Measurements from ENCODE around the gene ENOX1. TPM values are rescaled to one million over a fixed set of nuclear protein-coding genes. Genes with fewer than 3 reads are reported as not detected.

The ENOX1 gene
- total and polyA plus RNA-seq, 2 of the 13 experiments (the other 11 are each of a cell fraction or from before 2014, with no cell fraction given) = not detected

GRCh38 chr13:43167731-43168130 lies 619.0 kb downstream of the ENOX1 start (continued):
- TF ChIP-seq ZNF609 (CRISPR knock-in tag; IDR thresholded peaks at IDR 0.05; ENCODE audit: borderline replicate concordance) = no peak
- TF ChIP-seq GZF1 (CRISPR knock-in tag; IDR thresholded peaks at IDR 0.05) = no peak
- TF ChIP-seq ZNF317 (CRISPR knock-in tag; IDR thresholded peaks at IDR 0.05) = no peak
- TF ChIP-seq SIN3B (IDR thresholded peaks at IDR 0.05; ENCODE audit: low read length) = no peak
- TF ChIP-seq ZNF678 (CRISPR knock-in tag; IDR thresholded peaks at IDR 0.05) = no peak
- TF ChIP-seq NAIF1 (CRISPR knock-in tag; IDR thresholded peaks at IDR 0.05; ENCODE audit: borderline replicate concordance) = no peak

- no peaks in the 10 kb centered on the region for H3K36me3 ChIP-seq (replicated peaks in 1 of 2; ENCODE audit: control insufficient read depth in 1 of 2, insufficient read depth in 2 of 2, low read length in 2 of 2)
- ChIA-PET POLR2A (no interaction called here), CTCF (ENCODE audit: low intra/inter-chr PET ratio, low total read pairs) (no interaction called here)
- no peak for DNase-seq (ENCODE audit: low spot score)
- no peaks in the 10 kb centered on the region for H3K27me3 ChIP-seq (ENCODE audit: control insufficient read depth in 1 of 2, insufficient read depth in 2 of 2, low read length in 2 of 2)
- FAIRE-seq = no peak
- H3K4me1 ChIP-seq (ENCODE audit: insufficient read depth, low read length) = no peaks in the 10 kb centered on the region
- H2AFZ ChIP-seq (ENCODE audit: low read length) = no peak overlapping the region
- 22% methylated on average over 6 of the region's 6 CpGs for WGBS (ENCODE audit: low lambda C conversion rate)
- no peak overlapping the region for H3K4me3 ChIP-seq (replicated peaks in 1 of 3; ENCODE audit: insufficient read depth in 1 of 3, low read depth in 2 of 3, low read length in 3 of 3)
- in situ Hi-C loops (cut with HindIII; ENCODE audit: extremely low pct_ligation_motif_present, low pct_unique_long_range_greater_than_20kb) = no loop called here
- no peaks in the 10 kb centered on the region for H3K9me3 ChIP-seq (ENCODE audit: low read length)
- H3K4me2 ChIP-seq (ENCODE audit: low read depth, low read length) = no peak overlapping the region
- BruUV-seq (replicated peaks) = no TSS peak
- H3K9ac ChIP-seq (ENCODE audit: insufficient read depth, low read depth, low read length) = no peak overlapping the region
- no peak for ATAC-seq
- H4K20me1 ChIP-seq (ENCODE audit: insufficient read depth, low read length) = no peaks in the 10 kb centered on the region
- TF ChIP-seq GMEB2 (CRISPR knock-in tag; IDR thresholded peaks at IDR 0.05; ENCODE audit: low read depth) = no peak
- TF ChIP-seq ZNF275 (CRISPR knock-in tag; IDR thresholded peaks at IDR 0.05; ENCODE audit: borderline replicate concordance) = no peak
- TF ChIP-seq NFRKB (IDR thresholded peaks at IDR 0.05) = no peak
- no peak for TF ChIP-seq WIZ (CRISPR knock-in tag; IDR thresholded peaks at IDR 0.05)
- no peak for TF ChIP-seq IKZF1 (IDR thresholded peaks at IDR 0.05)
- no peaks in the 10 kb centered on the region for H3K79me2 ChIP-seq (ENCODE audit: insufficient read depth, low read length)
- H3K27ac ChIP-seq (ENCODE audit: extremely low read length, insufficient read depth, low read length) = no peak overlapping the region
- intact Hi-C loops (cut with micrococcal nuclease; ENCODE audit: unreplicated experiment) = no loop called here
Measured at GRCh38 chr13:43166644-43167457, 619.9 kb downstream of the ENOX1 start.

Measured in HepG2 (cell line).